Hepatocyte (in vitro differentiated cells): ENCODE measurements around the gene SREBF1. TPM values are rescaled to one million over a fixed set of nuclear protein-coding genes. Genes with fewer than 3 reads are reported as not detected.

Source experiments
- DNase-seq: peaks from one replicate; pipeline ENCODE4 v3.0.0-alpha.2; 2016; ENCODE audit warnings: low spot score
- H2AFZ ChIP-seq: fragments of 200-600 bp; sonication (generic); 2 replicates; pipeline ENCODE4 v1.6.0; 2016; ENCODE audit warnings: antibody characterized with exemption, mild to moderate bottlenecking
- H3K27ac ChIP-seq: fragments of 200-600 bp; sonication (generic); 2 replicates; pipeline ENCODE4 v1.5.1; 2016; ENCODE audit warnings: mild to moderate bottlenecking
- H3K27me3 ChIP-seq: fragments of 200-600 bp; sonication (generic); 2 replicates; pipeline ENCODE4 v1.6.1; 2016
- H3K36me3 ChIP-seq: fragments of 200-600 bp; sonication (generic); replicated peaks from 2 replicates; pipeline ENCODE4 v1.5.1; 2016; ENCODE audit warnings: low read depth; ENCODE audit not compliant: insufficient read depth
- H3K4me1 ChIP-seq: fragments of 200-600 bp; sonication (generic); 2 replicates; pipeline ENCODE4 v1.5.1; 2016; ENCODE audit warnings: mild to moderate bottlenecking, moderate library complexity; ENCODE audit not compliant: insufficient read depth
- H3K4me2 ChIP-seq: fragments of 200-600 bp; sonication (generic); 2 replicates; pipeline ENCODE4 v1.6.0; 2016
- H3K4me3 ChIP-seq: fragments of 200-600 bp; sonication (generic); 2 replicates; pipeline ENCODE4 v1.5.1; 2016; ENCODE audit warnings: mild to moderate bottlenecking
- H3K79me2 ChIP-seq: fragments of 200-600 bp; sonication (generic); 2 replicates; pipeline ENCODE4 v1.6.0; 2017; ENCODE audit warnings: mild to moderate bottlenecking
- H3K9me2 ChIP-seq: fragments of 200-600 bp; sonication (generic); replicated peaks from 2 replicates; pipeline ENCODE4 v1.6.0; 2017; ENCODE audit warnings: mild to moderate bottlenecking; ENCODE audit not compliant: insufficient read depth
- H3K9me3 ChIP-seq: fragments of 200-600 bp; sonication (generic); 2 replicates; pipeline ENCODE4 v1.5.1; 2016; ENCODE audit warnings: low read depth, mild to moderate bottlenecking
- H4K20me1 ChIP-seq: fragments of 200-600 bp; sonication (generic); 2 replicates; pipeline ENCODE4 v1.6.0; 2016; ENCODE audit warnings: mild to moderate bottlenecking; ENCODE audit not compliant: insufficient read depth, poor library complexity, severe bottlenecking
- CTCF ChIP-seq: fragments of 200-600 bp; sonication (generic); IDR thresholded peaks from 2 replicates; pipeline ENCODE4 v1.5.1; 2016; ENCODE audit warnings: antibody characterized with exemption, mild to moderate bottlenecking; ENCODE audit not compliant: poor library complexity
- EZH2 ChIP-seq: fragments of 200-600 bp; sonication (generic); IDR thresholded peaks from 2 replicates; pipeline ENCODE4 v1.6.1; 2016; ENCODE audit warnings: antibody characterized with exemption, mild to moderate bottlenecking, borderline replicate concordance
- EZH2phosphoT487 ChIP-seq: fragments of 200-600 bp; sonication (generic); IDR thresholded peaks from one replicate; pipeline ENCODE4 v1.6.1; 2018; ENCODE audit warnings: antibody characterized with exemption, mild to moderate bottlenecking, low read depth, moderate library complexity; ENCODE audit not compliant: unreplicated experiment, severe bottlenecking
- WGBS: methylation state at CpG from one replicate; pipeline ENCODE4 v1.1.6; 2016; ENCODE audit warnings: low lambda C conversion rate; ENCODE audit errors: missing lambda C conversion rate; 5-methylcytosine and 5-hydroxymethylcytosine counted together
- polyA plus RNA-seq: library from polyadenylated mRNA; unstranded; fragments of >200 nt; fragmentation: Nextera tagmentation; extraction: Ambion mirVana; gene quantifications from 2 replicates; pipeline ENCODE4 v1.2.1, GENCODE V29; 2016
- total RNA-seq: library from RNA; depleted of rRNA; stranded (reverse); fragments of >200 nt; gene quantifications from 2 replicates; pipeline ENCODE4 v1.2.3, GENCODE V29; 2014

Gene SREBF1
- total and polyA plus RNA-seq, 2 experiments from 2014 or later = 57.1 to 140 TPM

DNA sequence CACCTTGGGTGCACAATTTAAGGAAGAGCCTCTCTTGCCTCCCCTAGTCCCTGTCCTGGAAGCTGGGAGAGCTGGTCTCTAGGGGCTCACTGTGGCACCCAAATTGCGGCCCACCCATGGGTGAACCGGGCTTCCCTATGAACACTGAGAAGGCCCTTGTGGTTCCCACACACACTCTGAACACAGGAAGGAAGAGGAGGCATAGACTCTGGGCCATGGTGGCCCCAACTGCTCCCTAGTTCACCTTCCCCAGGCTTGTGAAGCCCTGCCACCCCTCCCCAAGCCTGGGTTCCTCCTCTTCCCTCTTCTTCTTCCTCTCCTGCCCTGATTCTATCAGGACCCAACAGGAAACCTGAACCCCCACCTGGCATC, 10.5 kb downstream of the SREBF1 start:
- Histone ChIP-seq H3K9me3 (no peaks in the 10 kb centered on the region), H3K27me3 (no peaks in the 10 kb centered on the region), H3K4me2 (no peak overlapping the region), H3K36me3 (no peaks in the 10 kb centered on the region), H3K4me3 (no peak overlapping the region), H3K4me1 (peaks cover 55% of the 10 kb centered on the region), H2AFZ (no peak overlapping the region), H3K79me2 (peaks cover 96% of the 10 kb centered on the region), H4K20me1 (peaks cover 40% of the 10 kb centered on the region), H3K9me2 (no peaks in the 10 kb centered on the region), H3K27ac (peak overlapping the region; percentile 94)
- no peak for DNase-seq
- 96% methylated on average over 2 of the region's 2 CpGs for WGBS
- no peak for TF ChIP-seq EZH2
- TF ChIP-seq CTCF = no peak
- TF ChIP-seq EZH2phosphoT487 = no peak

GRCh38 chr17:17824783-17825614, 11.8 kb downstream of the SREBF1 start:
- Histone ChIP-seq H3K9me2 (no peaks in the 10 kb centered on the region), H3K4me3 (no peak overlapping the region), H3K36me3 (no peaks in the 10 kb centered on the region), H4K20me1 (peaks cover 42% of the 10 kb centered on the region), H3K4me2 (peak overlapping the region; percentile 72), H3K9me3 (no peaks in the 10 kb centered on the region), H3K27ac (peak overlapping the region; percentile 94), H3K4me1 (peaks cover 57% of the 10 kb centered on the region), H3K79me2 (peaks cover 96% of the 10 kb centered on the region), H3K27me3 (no peaks in the 10 kb centered on the region), H2AFZ (no peak overlapping the region)
- no peak for TF ChIP-seq EZH2phosphoT487
- TF ChIP-seq CTCF = no peak
- TF ChIP-seq EZH2 = no peak
- WGBS = 55% methylated on average over 13 of the region's 14 CpGs
- DNase-seq = no peak

- Histone ChIP-seq H4K20me1 (peaks cover 40% of the 10 kb centered on the region), H3K4me2 (peak overlapping the region; percentile 72), H3K9me3 (no peaks in the 10 kb centered on the region), H3K36me3 (no peaks in the 10 kb centered on the region), H3K79me2 (peaks cover 93% of the 10 kb centered on the region), H3K4me1 (peaks cover 55% of the 10 kb centered on the region), H3K9me2 (no peaks in the 10 kb centered on the region), H3K4me3 (no peak overlapping the region), H3K27me3 (no peaks in the 10 kb centered on the region), H3K27ac (peak overlapping the region; percentile 94), H2AFZ (no peak overlapping the region)
- WGBS = 19% methylated on average over 11 of the region's 11 CpGs
- DNase-seq = no peak
- TF ChIP-seq EZH2 (no peak), CTCF (no peak), EZH2phosphoT487 (no peak)
These were observed 12.5 kb downstream of the SREBF1 start for GRCh38 chr17:17824119-17824782.
